Measurements from ENCODE around the gene HYAL4.

DNA sequence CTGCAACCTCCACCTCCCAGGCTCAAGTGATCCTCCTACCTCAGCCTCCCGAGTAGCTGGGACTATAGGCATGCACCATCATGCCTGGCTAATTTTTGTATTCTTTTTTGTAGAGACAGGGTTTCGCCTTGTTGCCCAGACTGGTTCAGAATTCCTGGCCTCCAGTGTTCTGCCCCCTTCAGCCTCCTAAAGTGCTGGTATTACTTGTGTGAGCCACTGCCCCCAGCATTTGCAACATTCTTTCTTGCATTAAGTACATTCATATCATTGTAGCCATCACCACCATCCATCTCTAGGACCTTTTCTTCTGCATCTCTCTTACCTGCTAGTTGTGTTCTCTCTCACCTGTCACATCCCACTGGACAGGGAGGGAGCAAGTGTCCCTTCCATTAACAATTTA, 35.5 kb upstream of the HYAL4 start:
- TF ChIP-seq, protein P1, sequence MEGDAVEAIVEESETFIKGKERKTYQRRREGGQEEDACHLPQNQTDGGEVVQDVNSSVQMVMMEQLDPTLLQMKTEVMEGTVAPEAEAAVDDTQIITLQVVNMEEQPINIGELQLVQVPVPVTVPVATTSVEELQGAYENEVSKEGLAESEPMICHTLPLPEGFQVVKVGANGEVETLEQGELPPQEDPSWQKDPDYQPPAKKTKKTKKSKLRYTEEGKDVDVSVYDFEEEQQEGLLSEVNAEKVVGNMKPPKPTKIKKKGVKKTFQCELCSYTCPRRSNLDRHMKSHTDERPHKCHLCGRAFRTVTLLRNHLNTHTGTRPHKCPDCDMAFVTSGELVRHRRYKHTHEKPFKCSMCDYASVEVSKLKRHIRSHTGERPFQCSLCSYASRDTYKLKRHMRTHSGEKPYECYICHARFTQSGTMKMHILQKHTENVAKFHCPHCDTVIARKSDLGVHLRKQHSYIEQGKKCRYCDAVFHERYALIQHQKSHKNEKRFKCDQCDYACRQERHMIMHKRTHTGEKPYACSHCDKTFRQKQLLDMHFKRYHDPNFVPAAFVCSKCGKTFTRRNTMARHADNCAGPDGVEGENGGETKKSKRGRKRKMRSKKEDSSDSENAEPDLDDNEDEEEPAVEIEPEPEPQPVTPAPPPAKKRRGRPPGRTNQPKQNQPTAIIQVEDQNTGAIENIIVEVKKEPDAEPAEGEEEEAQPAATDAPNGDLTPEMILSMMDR (IDR thresholded peaks at IDR 0.05): no peak
- TF ChIP-seq POLR2A (IDR thresholded peaks at IDR 0.05): no peak

All from lower leg skin (tissue), 3 donors.